ENCODE results near the gene ZNF341. TPM values are rescaled to one million over a fixed set of nuclear protein-coding genes. Genes with fewer than 3 reads are reported as not detected.

The ZNF341 gene
- total and polyA plus RNA-seq, 2 of the 8 experiments (the other 6 are each of a cell fraction or from before 2014, with no cell fraction given) = 5.8 to 6.4 TPM

GRCh38 chr20:33816191-33816590, 84.4 kb downstream of the ZNF341 start:
- Histone ChIP-seq H3K9ac (replicated peaks in 1 of 4; ENCODE audit: extremely low read depth in 1 of 4, low read depth in 3 of 4, low read length in 3 of 4) (no peak overlapping the region), H3K27ac (ENCODE audit: low read depth, low read length) (no peak overlapping the region), H2AK5ac (ENCODE audit: low read depth, low read length) (no peak overlapping the region), H3K4me2 (ENCODE audit: insufficient read depth in 1 of 2, low read depth in 2 of 2, low read length in 2 of 2) (no peak overlapping the region), H3K79me1 (ENCODE audit: low read depth, low read length) (peaks cover 28% of the 10 kb centered on the region), H3K4ac (replicated peaks; ENCODE audit: insufficient read length, low read depth, low read length) (no peak overlapping the region), H2BK20ac (ENCODE audit: low read length) (no peak overlapping the region), H2BK12ac (ENCODE audit: low read depth, low read length) (no peak overlapping the region), H2BK120ac (replicated peaks; ENCODE audit: low read depth, low read length) (no peak overlapping the region), H2BK15ac (ENCODE audit: low read length) (no peak overlapping the region), H3K23ac (ENCODE audit: insufficient read length) (no peak overlapping the region), H2AFZ (ENCODE audit: low read length) (no peak overlapping the region), H4K5ac (ENCODE audit: insufficient read length, low read depth, low read length) (no peak overlapping the region), H3K9me3 (ENCODE audit: insufficient read depth in 2 of 2, low read depth in 1 of 2, low read length in 1 of 2) (no peaks in the 10 kb centered on the region), H3K4me1 (replicated peaks in 1 of 4; ENCODE audit: control insufficient read depth in 3 of 4, insufficient read depth in 4 of 4, low read length in 3 of 4) (peaks cover 3 to 8% (median 6%) of the 10 kb centered on the region in 4 experiments; a peak in 6 of 7 replicates), H3K79me2 (ENCODE audit: control insufficient read depth in 1 of 2, insufficient read depth in 2 of 2, low read length in 2 of 2) (peaks cover 29 to 89% of the 10 kb centered on the region in 2 experiments), H4K91ac (replicated peaks; ENCODE audit: insufficient read length, low read length) (no peak overlapping the region), H3K14ac (ENCODE audit: insufficient read length) (no peak overlapping the region), H3K18ac (ENCODE audit: extremely low read depth, low read length) (no peak overlapping the region), H3K36me3 (ENCODE audit: control insufficient read depth in 2 of 4, insufficient read depth in 4 of 4, low read length in 3 of 4) (peaks cover 0 to 6% (median 0%) of the 10 kb centered on the region in 4 experiments; a peak in 1 of 8 replicates), H2BK5ac (ENCODE audit: low read depth, low read length) (no peak overlapping the region), H3K27me3 (replicated peaks in 1 of 4; ENCODE audit: control insufficient read depth in 3 of 4, extremely low read depth in 1 of 4, insufficient read depth in 3 of 4, low read length in 3 of 4) (no peaks in the 10 kb centered on the region), H3K23me2 (ENCODE audit: low read depth, low read length) (peaks cover 9% of the 10 kb centered on the region), H3K4me3 (ENCODE audit: extremely low read depth in 1 of 4, insufficient read depth in 2 of 4, low read depth in 3 of 4, low read length in 4 of 4) (no peak overlapping the region), H4K20me1 (replicated peaks in 1 of 2; ENCODE audit: control insufficient read depth in 1 of 2, insufficient read depth in 2 of 2, low read length in 2 of 2) (peaks cover 22 to 23% of the 10 kb centered on the region in 2 experiments), H4K8ac (ENCODE audit: extremely low read depth, insufficient read depth, low read length) (no peak overlapping the region), H3K56ac (replicated peaks; ENCODE audit: insufficient read length, low read depth, low read length) (no peak overlapping the region)
- ChIA-PET POLR2A (ENCODE audit: partially characterized antibody) (interaction anchor here (5.6 kb wide), 1 partner anchor 9 kb away, joined by 21 read pairs; no protein-coding TSS in a partner anchor), CTCF (ENCODE audit: partially characterized antibody) (interaction anchor here (1.3 kb wide), 1 partner anchor 35 kb away, joined by 3 read pairs; no protein-coding TSS in a partner anchor)
- FAIRE-seq (no peak), DNase-seq (ENCODE audit: low read depth in 1 of 2, low spot score in 2 of 2) (no peak)
- 87% methylated on average over 1 of the region's 1 CpG; no CpG with 5 or more reads in 1 of the 2 experiments for WGBS, 2 experiments (ENCODE audit: extremely low coverage in 1 of 2, insufficient coverage in 1 of 2, insufficient read length in 1 of 2, insufficient replicate concordance in 2 of 2, low coverage in 1 of 2, low lambda C conversion rate in 2 of 2, missing lambda C conversion rate in 1 of 2)
- TF ChIP-seq CTCF (IDR thresholded peaks at IDR 0.05; ENCODE audit: control extremely low read depth in 1 of 3, insufficient read depth in 1 of 3, low read depth in 1 of 3, low read length in 3 of 3) = no peak
- no peak for TF ChIP-seq SRF (IDR thresholded peaks at IDR 0.05; ENCODE audit: low read depth, low read length)

Measured in H1 (cell line).